Posterior cingulate gyrus (tissue), 11 donors: ENCODE results near the gene SRGAP2.
"Not testable (repeated sequence)": the region's sequence is repeated elsewhere in the genome, so short reads cannot be mapped to it uniquely, and the experiment has no call there.

Experiments
- DNase-seq, 10 donors: peaks; one replicate each; pipeline versions ENCODE4 v3.0.0 to v3.0.0-alpha.2; 2020 to 2021; ENCODE audit warnings: mixed read lengths in 3 of 10
- intact Hi-C: fragments of 100-400 bp; cut with DNase I; formaldehyde crosslinking; loops from one replicate; pipeline ENCODE4 v1.15.1; 2023

SRGAP2 gene

DNA sequence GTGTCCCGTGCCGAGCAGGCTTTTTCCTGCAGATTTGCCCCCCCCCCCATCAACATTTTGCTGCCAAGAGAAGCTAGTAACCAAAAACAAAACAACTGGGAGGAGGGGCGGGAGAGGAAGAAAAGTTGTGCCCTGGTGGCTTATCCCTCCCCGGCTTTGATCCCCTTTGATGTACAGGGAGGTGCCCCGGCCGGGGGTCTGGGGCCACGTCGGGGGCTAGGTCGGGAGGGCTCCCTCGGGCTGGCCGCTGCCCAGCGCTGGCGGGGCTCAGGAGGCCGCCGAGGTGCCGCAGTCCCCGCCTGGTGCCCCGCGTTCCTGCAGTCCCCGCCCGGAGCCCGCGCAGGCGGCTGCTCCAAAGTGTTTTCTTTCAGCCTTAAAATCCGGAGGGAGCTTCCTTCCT, 1.5 kb downstream of the SRGAP2 start:
- intact Hi-C loops, result not testable (repeated sequence)
- peak in 4 of 10 donors; percentile 7 to 74 (median 43) for DNase-seq

DNA sequence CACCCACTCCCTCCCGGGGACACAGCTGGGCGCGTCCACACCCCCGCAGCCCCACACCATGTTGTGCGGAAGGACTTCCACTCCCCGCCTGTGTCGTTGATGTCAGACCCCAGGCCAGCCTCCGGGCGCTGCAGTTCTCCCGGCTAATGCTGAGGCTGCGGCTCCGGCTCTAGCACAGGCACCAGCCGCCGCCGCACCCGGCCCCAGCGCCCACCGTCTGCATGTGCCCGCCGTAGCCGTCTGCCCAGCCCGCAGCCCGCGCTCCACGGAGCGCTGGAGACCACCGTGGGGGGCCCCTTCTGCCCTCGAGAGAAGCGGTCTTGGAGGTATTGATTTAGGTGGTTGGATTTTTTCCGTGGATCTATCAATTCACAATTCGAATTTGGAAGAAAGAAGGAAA, 2.2 kb downstream of the SRGAP2 start:
- intact Hi-C loops, result not testable (repeated sequence)
- DNase-seq, result peak in 8 of 10 donors; percentile 7 to 91 (median 27)

DNA sequence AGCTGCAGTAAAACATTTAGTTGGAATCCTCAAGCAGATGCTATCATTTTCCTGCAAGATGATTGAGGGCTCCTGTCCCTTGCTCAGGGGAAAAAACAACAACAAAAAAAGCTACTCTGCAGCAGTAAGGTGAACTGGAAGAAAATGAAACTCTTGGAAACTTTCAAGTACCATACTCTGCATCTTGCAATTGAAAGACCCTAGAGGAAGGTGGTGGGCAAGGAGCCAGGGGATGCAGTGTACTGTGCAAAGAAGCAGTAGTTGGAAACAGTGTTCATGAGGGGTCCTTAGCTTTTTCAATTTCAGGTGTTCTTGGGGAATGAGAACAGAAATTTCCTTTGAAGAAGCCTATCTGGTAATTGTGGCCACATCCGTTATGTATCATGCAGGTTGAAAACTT, 7.5 kb downstream of the SRGAP2 start:
- intact Hi-C loops, result not testable (repeated sequence)
- DNase-seq, result peak in 3 of 10 donors; percentile 6 to 18 (median 7)

DNA sequence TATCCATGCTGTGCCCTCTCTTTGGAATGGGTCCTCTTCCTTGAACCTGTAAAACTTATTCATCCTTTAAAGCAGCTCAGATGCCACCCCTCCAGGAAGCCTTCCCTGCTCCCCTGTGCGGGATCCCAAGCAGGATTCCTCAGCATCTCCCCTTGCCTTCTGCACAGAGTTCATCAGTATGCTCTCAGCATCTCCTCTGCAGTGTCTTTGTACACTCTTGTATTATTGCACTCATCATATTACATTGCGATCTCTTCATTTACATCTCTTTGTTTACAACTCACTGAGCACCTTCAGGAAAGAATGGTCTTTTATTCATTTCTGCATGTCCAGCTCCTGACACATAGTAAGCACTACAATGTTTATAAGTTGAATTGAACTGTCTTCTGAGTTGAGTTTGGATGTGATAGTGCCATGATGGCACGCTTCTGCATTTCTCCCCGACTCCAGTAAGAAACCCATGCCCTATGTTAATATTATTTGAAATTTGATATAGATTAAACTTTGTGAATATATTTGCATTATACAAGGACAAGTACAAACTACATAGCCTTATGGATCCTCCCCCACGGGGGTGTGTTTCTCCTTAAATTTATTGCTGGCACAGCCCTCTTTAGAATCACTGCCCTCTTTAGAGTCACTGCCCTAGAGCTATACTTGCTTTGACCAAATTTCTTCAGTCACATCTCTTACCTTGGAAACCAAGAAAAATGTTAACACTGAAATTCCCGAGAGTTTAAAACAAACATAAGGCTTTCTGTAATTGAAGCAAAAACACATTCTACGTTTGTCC, 12.5 kb downstream of the SRGAP2 start:
- intact Hi-C loops, DNase-seq: not testable (repeated sequence)

DNA sequence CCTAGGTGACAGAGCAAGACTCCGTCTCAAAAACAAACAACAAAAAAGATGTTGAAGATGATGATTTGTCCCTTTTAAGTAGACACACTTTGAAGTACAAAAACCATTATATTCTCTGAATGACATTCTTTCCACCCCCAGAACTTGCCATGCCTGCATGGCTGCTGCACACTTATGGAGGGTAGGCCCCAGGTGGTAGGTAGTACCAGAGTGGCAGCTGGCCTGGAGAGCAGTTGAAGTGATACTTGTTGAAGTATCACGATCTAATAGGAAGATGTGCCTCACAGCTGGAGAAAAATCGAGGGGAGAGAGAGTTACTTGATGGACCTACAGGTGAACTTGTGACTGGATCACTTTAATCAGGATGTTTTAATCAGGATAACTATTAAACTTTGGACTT, 14.9 kb downstream of the SRGAP2 start:
- intact Hi-C loops, DNase-seq: not testable (repeated sequence)

DNA sequence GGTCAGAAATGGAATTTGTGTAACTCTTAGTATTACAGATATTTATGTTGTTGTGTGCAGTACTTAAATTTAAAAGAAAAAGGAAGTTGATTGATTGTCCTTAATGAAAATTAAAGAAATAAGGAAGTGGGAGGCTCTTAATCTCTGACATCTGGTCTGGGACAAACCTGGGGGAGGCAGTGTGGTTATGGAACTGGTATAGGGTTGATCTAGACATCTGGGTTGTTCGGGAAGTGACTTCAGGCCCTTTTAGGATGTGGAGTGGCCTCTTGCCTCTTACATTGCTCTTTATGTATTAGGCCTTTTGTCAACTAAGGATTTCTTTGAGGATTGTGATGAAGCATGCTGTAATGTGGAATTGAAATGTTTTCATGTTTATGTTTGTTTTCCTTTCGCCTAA, 15.4 kb downstream of the SRGAP2 start:
- intact Hi-C loops, DNase-seq: not testable (repeated sequence)

DNA sequence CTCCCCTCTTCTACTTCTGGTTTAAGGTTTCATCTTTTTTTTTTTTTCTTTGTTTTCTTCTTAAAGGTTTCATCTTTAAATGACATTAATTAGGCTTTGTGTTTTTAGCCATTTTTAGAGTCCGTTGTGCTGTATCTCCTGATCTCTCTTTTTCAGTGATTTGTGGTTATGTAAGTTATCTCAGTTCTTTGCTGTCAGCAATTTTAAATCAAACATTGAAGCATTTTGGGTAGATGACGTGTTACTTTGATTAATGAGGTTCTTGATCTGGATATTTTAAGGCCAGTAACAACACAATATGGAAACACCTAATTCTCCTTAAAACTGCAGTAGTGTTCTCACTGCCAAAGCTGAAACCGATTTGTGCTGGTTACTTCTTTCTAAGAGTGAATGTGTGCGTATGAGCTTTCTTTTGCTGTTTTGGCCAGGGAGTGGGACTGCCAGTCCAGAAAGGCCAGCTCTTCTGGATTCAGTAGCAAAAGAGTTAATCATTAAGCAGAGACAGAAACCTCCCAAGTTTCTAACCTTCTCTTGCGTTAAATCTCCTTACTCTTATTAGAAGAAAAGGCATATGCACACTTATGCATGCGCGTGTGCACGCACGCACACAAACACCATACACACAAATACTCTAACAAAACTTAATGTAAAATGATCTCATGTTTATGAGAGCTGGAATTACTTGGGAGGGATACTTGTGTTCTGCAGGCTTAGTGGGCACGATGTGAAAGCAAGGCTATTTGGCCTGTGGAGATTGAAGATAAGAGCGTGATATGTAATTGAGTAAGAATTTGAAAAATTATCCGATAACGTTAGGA, 16.4 kb downstream of the SRGAP2 start:
- intact Hi-C loops, DNase-seq: not testable (repeated sequence)

DNA sequence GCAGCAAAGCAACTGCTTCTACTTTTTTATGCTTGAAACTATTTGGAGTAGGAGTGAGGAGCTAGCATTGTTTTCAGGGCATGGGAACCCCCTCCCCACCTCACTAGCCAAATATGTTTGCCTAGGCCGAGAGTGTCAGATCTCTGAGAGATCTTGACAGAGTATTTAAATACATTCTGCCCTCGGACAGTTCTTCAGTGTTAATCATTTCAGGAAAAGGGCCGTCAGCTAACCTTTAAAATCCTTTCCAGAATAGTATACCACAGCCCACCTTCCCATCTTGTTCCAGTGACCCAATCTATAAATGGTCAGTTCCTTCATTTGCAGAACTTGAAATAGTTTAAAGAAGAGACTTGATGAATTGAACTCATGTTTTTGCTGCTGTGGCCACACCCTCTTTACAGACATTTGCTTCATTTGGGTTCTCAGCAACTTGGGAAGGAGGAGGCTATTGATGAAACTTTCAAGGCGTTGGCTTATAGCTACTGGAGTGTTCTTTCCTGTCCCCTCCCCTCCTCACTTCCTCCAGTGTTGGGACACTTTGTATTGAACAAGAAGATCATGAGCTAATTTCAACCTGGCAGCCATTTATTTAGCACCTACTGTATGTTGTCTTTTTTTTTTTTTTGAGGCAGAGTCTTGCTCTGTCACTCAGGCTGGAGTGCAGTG, 17.1 kb downstream of the SRGAP2 start:
- intact Hi-C loops, DNase-seq: not testable (repeated sequence)

DNA sequence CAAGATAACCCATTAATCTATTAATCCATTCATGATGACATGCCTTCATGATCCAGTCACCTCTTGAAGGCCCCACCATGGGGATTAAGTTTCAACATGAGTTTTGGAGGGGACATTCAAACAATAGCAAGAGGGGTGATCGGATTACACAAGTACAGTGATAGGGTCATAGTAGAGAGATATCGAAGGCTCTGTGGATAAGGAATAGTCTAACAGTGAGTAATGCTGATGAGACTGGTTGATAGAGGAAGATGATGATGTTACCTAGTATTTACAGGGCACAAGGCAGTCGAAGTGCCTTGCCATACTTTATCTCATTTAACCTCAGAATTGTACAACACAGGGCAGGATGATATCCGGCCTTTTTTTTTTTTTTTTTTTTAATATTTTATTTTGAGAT, 18.2 kb downstream of the SRGAP2 start:
- intact Hi-C loops, DNase-seq: not testable (repeated sequence)

DNA sequence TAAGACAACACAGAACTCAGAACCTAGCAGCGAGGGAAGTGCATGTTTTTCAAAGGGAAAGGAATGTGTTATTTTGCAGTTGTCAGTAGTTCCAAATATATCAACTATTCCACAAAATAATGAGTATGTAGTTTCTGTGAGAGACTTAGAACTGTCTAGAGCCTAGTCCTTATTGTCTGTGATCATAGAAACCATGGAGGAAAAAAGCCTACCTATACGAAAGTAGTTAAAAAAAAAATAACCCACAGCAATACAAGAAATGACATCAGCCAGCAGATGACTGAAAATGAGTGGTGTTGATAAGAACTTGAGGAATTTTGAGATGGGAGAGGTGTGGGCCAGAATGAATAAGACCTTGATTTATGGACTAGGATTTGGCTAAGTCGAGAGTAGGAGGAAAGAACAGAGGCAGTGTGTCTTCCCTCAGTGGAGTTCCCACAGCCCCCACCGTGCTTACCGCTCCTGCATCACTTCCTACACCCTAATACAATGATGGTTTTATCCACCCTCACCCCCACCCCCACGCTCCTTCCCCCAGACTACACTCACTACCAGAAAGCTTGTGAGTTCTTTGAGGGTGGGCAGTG, 20.9 kb downstream of the SRGAP2 start:
- DNase-seq, intact Hi-C loops: not testable (repeated sequence)

DNA sequence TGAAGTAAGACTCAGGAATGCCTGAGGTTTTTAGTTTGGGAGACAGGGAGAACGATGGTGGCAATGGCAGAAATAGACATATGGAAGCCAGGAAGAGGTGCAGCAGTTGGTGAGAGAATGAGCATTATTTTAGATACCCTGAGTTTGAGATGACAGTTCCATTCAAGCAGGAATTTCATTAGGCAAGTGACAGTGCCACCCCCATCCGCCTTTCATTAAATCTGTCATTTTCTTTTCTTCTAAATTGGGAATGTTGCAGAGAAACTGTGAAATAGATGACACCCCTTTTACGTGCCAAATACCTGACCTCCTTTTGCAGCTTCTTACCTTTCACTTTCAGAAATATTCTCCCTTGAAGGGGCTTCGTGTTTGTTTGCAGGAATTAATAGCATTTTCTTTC, 22.0 kb downstream of the SRGAP2 start:
- intact Hi-C loops, DNase-seq: not testable (repeated sequence)

DNA sequence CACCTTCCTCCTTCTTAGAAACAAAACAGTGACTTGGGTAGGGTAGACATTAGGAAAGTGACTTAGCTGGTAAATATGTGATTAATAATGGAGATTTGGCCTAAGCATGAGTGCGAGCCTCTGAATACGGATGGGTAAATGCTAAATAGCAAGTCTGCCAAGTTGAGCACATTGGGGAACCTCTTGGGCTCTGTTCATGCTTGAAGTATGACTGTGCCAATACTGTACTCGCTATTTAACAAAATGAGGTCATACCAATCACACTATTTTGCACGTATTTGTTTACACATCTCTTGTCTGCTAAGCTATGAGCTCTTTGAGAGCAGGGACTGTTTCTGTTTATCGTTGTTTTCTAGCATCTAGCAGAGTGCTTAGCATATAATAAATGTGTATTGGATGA, 23.5 kb downstream of the SRGAP2 start:
- intact Hi-C loops, DNase-seq: not testable (repeated sequence)

DNA sequence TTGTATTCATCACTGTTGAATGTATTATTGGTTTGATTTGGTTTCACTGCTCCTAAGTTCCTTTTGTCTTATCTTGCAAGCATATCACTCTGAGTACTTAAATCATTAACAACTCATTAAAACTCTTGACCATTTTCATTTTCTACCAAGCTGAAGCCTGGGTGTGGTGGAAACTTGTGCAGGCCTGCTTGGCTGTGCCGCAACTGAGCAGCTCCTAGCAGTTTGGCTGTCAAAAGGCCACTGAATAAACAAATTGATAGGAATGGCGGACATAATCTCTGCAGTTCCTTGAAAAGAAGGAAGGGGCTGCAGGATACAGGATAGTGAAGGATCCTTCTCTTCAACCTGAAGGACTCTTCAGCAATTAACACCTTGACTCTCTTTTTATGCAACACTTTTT, 25.9 kb downstream of the SRGAP2 start:
- DNase-seq, intact Hi-C loops: not testable (repeated sequence)

DNA sequence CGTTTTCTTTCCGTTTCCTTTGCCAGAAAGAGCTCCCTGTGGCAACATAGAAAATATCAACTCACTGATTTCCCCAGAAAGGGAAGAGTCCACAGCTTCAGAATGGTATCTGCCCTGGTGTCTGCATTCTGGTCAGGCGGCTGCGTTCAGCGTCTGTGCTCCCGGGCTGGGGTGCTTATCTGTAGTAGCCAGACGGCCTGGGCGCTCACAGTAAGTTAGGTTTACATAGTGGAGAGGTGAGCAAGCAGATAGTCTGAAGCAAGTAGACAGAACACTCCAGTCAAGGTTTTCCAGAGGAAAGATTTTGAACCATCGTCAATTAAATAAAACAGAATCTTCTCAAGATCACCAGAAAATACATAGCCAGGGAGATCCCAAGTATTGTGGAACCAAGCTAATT, 28.6 kb downstream of the SRGAP2 start:
- intact Hi-C loops, DNase-seq: not testable (repeated sequence)

DNA sequence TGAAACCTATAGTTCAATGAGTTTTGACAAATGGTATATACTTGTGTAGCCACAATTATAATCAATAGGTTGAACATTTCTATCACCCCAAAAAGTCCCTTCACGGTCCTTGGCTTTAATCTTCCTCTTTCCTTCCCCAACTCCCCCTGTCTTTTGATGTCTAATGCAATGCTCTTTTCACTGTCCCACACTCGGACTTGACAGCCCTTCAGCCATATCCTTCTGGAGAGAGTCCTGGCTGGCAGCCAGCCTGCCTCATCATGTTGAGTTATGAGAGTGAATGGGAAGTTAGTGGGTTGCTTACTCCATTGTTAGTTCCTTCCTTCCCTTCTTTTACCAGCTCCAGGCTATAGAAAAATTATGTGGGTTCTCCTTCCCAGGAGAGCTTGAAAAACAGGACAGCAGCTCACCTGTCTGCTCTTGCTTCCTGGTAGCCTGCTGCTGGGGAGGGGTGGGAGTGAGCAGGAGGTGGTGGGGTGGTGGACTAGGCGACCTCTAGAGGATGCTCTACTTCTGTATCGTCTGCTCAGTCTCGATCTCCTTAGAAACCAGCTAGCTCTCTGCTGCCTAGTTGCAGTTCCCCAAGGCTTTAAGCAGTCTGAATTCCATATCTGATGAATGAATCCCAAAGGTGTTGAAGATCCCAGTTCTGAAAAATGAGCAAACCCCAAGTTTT, 29.8 kb downstream of the SRGAP2 start:
- intact Hi-C loops, DNase-seq: not testable (repeated sequence)

DNA sequence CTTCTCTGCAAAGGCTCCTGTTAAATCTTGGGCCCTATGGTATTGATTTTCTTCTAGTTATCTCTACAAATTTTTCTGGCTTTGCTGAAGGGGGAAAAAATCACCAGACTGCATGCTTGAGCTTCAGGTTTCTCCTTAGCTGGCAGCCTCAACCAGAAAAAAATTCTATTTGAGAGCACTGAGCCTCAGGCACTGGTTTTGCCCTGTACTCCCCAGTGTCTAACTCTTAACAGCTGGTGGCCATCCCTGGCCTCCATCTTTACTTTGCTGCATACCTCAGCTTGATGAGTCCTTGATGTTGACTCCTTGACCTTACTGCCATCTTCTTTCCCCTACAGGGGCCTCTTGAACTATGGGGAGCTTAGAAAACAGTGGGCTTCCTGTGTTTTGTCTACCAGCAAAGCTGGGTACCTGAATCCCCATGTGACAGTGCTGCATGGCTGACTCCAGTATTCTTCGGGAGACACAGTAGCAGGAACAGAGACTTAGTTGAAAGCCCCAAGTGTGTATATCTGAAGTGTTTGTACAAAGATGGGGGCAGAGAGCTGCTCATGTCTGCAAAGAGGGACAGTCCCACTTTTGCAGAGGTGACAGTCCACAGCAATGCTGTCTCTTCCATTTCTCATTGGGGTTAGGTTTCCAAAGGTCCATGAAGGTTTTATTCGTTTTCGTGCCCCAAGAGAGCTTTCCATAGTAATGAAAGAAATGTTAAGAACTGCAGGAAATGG, 31.0 kb downstream of the SRGAP2 start:
- intact Hi-C loops, DNase-seq: not testable (repeated sequence)

DNA sequence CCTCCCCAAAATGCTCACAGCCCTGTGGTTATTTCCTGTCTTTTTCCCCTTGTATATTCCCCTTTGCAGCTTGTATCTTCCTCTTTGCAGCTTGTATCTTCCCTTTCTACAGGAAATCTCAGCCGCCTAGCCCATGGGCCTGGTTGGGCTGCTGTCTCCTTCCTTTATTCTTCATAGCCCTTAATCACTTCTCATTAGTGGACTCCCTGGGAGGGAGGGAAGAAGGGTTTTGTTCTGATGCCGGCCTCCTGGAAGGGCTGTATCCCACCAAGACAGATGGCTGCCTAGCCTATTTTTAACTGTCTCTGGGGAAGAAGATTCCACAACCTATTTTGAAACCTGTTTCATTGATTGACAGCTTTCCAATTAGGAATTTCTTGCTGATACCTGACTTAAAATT, 31.8 kb downstream of the SRGAP2 start:
- intact Hi-C loops, DNase-seq: not testable (repeated sequence)

DNA sequence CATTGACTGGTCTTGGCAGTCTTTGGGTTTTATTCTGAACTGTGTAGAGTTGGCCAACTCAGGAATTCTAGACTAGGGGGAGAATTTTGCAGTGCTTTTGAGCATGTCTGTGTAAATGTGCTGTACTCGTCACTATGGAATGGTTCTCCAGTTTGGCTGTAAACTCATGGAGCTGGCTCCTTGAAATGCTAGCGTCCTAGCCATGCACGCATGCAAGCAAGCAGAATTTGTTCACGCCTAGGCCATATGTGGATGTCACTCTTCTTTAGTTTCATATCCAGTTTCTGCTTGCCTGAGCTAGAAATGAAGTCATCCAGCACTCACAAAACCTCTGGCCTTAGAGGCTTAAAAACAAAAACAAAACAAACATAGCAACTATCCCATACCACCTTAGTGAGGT, 36.9 kb downstream of the SRGAP2 start:
- intact Hi-C loops, DNase-seq: not testable (repeated sequence)

DNA sequence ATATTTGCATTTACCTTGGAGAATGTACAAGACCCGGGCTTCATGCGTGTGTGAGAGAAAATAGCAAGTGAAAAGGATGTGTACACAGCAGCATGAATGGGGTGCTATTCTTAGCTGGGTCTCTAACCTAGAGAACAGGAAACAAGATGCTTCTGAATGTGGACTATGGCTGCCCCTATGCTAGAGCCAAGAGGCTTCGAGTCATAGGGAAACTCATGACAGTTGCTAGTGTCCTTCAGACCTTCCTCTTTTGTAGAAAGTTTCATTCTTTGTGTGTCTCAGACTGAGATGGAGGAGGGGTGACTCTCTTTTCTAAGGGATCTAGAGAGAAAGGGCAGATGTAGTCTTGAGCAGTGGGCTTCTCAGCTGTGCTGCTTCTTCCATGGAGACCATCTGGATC, 40.0 kb downstream of the SRGAP2 start:
- DNase-seq, intact Hi-C loops: not testable (repeated sequence)
